NT2/D1 (cell line): Measurements from ENCODE around the gene ASCC2.

ENCODE experiments used
- SUZ12 ChIP-seq: IDR thresholded peaks from 2 replicates; pipeline ENCODE4 v1.6.1; 2011; ENCODE audit not compliant: insufficient read length, insufficient read depth; ENCODE audit errors: extremely low read depth
- YY1 ChIP-seq: IDR thresholded peaks from 2 replicates; pipeline ENCODE4 v1.6.1; 2011; ENCODE audit not compliant: insufficient read length, insufficient read depth
- ZNF274 ChIP-seq: IDR thresholded peaks from 2 replicates; pipeline ENCODE4 v1.6.1; 2011; ENCODE audit warnings: mild to moderate bottlenecking, low read depth, low read length

DNA sequence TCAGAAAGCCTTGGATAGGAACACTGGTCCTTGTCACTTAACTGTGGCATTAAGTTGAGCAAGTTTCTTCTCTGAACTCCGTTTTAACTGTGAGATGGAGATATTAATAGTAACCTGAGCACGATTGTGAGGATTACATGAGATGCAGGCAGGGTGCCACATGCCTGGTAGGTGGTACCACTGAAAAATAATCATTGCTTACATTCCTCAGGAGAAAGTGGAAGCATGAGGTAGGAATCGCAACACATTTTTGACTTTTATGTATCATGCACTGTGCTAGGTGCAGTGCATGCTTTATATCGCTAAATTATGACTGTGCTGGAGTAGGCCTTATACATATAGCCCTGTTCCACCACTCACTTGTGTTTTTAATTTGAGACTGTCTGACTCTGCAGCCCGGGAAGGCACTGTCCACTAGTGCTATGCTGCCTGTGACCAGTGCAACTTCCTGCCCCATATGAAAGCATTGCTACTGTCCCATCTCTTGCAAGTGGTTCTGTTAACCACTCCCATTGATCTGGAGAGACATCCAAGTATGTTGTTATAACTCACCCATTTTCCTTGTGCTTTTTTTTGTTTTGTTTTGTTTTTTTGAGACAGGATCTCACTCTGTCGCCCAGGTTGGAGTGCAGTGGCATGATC lies 69.9 kb downstream of the ASCC2 start:
- TF ChIP-seq SUZ12, result no peak
- no peak for TF ChIP-seq ZNF274
- TF ChIP-seq YY1, result no peak
